NCI-H146 treated with DMSO at 0.1 percent for 48 hours (cell line): Measurements from ENCODE around the gene L3MBTL3.

ENCODE experiments used
- DNase-seq: peaks from one replicate; lab custom pipeline; 2025; ENCODE audit not compliant: unreplicated experiment; lab: John Stamatoyannopoulos, UW

The L3MBTL3 gene

DNA sequence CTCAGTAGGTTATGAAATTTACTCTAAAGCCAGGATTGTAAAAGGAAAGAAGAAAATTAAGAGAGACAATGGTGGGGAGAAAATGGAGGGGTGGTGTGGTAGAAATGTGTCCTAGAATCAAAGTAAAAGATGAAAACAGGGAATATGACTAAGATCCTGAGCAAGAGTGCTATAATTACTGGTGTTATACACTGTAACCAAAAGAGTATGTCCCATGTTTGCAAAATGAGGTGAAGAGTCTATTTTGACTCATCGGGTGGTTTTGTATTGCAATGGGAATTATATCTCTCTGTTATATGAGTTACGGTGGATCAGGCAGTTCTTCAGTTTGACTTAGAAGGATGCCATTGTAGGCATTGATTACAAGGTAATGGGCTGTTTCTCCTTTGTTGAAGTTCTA, 8.5 kb downstream of the L3MBTL3 start:
- DNase-seq = no peak

DNA sequence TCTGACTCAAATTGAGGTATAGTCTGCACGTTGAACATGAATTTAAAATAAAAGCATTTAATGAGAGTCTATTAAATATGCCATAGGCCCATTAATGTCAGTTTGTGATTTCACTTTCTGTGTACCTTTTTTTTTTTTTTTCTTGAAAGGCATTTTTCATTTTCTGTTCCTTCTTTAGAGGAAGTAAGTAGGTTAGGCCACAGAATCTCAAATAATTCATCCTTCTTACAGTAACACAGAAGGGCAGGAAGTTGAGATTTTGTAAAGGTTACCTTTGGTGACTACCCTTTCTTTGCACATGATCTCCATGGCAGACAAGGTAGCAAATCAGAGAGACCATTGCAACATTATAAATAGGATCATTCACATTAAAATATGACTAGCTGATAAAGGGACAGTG, 9.6 kb downstream of the L3MBTL3 start:
- DNase-seq = no peak

DNA sequence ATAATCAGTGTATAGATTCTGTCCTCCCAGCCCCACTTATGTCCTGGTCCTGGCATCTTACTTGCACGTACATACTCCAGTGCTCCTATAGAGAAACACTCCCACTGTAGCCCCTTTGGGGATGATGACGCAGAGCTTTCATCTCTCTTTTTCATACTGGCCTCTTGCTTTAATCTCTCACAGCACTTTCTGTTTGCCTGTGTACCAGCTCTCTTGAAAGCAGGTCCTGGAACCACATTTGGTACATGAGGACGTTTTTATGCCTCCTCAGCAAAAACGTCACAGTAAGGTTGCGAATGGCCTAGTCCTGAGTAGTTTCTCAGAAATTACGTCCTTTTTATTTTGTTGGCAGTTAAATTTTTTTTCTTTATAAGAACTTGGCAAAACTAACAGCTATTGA, 10.8 kb downstream of the L3MBTL3 start:
- no peak for DNase-seq

DNA sequence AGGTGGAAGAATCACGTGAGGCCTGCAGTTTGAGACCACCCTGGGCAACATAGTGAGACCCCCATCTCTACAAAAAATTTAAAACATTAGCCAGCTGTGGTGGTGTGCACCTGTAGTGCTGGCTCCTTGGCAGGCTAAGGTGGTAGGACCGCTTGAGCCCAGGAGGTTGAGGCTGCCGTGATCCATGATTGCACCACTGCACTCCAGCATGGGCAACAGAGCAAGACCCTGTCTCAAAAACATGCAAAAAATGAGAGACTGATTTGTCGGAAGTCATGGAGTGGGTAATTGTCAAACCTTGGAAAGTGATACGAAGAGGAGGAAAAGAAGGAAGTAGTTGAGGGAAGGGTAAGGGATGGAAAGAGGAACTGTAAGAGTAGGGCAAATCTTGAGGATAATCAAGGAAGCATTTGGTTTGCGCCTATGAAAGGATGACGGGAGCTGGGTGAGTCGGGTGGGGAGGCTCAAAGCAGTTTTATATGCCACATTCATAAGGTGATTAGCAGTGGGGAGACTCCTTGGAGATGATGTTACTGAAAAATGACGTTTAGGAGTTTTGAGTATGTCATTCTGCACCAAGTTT, 14.5 kb downstream of the L3MBTL3 start:
- no peak for DNase-seq

DNA sequence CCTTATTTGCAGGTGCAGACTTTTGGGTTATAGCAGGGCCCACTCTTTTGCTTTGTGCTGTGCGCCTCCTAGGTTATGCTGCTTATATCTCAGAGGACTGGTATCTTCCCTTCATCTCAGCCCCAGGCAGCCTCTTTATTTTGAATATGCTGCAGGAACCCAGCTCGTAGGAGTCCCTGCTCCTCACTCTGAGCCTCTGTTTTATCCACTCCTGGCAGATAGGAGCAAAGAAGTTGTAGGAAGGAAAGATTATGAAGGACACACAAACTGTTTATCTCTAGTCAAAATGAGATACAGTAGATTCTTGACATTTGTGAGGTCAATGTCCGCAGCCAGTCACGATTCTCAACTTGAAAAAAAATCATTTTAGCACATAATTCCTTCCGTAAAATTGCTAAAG, 15.6 kb downstream of the L3MBTL3 start:
- DNase-seq = no peak

DNA sequence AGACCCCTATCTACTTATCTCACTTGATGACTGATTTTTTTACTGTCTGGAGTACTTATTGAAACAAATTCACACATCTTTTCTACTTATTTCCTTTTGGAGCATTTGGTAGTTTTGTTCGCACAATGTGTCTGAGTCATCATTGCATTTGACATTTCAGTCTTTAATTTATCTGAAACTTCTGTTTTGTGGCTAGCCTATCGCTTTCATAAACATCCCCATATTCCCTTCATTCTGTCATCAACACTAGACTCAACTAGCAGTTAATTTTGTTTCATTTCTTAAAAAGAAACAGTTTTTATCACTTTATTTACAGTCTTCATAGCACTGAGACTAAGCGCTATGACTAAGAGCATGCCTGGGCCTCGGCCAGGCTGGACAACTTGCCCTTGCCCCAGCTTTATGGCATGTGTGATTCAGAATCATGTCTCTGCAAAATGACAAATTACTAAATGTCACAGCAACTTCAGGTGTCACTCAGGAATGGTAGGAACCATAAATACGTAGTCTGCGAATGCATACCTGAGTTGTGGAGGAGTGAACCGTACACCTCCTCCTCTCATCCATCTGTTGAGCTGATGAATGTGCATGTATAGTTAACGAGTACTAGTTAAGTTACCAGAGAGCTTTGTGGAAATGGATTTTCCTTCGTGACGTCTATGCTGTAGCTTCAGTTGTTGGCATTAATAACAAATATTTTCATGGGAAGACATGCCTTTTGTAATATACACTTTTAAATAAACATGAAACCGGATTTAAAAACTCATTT, 16.2 kb downstream of the L3MBTL3 start:
- no peak for DNase-seq

DNA sequence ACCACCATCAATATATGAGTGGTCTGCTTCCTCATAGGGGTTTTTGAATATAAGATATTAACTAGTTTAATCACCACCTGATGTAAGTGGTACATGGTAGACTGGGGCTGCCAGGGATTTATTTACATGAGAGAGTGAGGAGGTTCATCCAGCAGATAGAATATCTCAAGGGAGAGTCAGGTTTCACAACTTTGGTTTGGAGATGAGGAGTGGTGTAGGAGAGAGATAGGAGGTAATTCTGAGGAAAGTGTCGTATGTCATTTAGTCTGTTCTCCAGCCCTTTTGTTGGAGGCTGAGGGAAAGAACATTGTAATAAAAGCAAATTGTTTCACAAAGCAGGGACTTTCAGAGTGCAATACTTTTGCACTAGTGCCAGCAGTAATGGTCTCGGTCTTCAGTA, 16.8 kb downstream of the L3MBTL3 start:
- no peak for DNase-seq

DNA sequence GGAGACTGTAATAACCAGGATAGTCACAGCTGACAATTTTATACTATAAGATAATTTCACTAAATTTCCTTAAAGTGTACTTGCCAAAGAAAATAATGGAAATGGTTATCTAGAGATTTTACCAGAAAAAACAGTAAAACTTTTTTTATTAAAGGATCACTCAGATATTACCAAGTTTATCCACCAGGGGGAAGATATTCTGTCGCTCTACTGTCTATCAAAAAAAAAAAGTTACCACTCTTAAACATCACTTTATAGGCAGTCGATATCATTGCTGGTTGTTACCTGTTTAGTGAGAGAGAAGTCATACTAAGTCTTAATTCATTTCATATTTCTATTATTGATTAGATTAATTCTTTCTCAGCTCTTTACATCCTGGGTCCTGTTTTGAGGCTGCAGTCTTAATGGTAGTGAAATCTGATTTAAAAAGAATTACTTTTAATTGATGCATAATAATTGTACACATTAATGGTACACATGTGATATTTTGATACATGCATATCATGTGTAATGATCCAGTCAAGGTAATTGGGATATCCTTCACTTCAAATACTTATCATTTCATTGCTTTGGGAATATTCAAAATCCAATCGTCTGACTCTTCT, 18.9 kb downstream of the L3MBTL3 start:
- DNase-seq = peak; percentile 12

DNA sequence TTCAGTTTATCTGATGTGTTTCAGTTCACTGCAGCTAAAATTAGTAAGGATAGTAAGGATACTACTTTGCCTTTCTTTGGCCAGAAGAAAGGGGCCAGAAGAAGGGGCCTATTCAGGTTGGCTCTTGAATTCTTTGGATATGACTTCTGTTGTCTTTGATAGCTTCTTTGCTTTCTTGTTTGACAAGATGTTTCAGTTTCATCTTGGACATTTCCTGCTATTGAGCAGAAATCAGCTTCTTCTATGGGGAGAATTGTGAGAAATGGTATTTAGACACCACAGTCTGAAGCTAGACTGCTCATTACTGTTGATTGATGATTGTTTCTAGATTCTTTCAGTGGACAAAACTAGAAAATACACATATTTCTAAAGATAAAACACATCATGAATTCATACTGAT, 23.2 kb downstream of the L3MBTL3 start:
- DNase-seq = no peak

DNA sequence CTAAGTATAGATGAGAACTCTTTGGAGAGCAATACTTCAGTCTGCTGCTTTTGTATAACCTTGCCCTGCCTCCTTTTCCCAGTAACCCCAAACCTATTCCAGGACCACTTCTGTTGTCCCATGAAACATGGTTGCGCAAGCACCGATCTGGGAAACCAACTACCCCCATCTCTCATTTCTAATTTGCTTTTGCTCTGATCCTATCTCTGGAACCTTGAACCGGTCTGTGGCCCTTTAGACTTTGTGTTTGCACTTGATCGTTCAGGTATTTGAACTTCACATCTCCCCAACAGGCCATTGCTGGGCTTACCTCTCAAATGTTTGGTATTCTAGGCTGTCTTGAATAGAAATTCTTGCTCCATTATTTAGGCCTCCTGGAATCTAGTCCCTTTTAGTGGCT, 25.0 kb downstream of the L3MBTL3 start:
- no peak for DNase-seq

DNA sequence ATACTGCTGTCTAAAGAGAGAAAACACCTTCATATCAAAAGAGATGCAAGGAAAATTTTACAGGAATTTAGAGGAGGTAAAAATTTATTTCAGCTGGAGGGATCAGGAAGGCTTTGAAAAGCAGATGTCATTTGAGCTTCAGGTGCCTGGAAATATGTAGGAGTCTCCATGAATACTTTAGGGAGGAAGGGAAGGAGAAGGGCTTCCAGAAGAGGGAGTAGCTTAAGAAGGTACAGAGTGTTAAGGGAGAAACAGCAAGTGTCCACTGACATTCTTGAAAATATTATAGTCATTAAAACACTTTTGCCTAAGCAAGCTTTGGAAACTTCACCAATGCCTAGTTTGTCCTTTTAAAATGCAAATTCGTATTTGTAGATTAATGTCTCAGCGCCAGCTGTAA, 27.2 kb downstream of the L3MBTL3 start:
- no peak for DNase-seq

DNA sequence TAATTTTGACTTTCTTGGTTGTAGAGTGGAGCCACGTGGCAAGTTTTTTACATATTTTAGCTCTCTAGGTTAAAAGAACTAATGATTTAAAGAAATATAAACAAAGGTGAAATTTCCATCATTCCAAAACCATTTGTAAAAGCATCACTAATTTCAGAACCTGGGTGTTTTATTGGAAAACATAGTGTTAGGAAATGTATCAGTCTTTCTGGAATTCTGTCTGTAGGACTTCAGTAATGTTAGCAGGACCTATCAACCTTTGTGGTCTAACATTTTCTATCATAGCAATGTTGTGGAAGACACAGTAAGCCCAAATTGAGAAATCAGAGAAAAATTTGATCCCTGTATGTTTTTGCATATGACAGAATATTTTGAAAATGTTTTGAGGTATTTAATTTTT, 28.3 kb downstream of the L3MBTL3 start:
- no peak for DNase-seq

DNA sequence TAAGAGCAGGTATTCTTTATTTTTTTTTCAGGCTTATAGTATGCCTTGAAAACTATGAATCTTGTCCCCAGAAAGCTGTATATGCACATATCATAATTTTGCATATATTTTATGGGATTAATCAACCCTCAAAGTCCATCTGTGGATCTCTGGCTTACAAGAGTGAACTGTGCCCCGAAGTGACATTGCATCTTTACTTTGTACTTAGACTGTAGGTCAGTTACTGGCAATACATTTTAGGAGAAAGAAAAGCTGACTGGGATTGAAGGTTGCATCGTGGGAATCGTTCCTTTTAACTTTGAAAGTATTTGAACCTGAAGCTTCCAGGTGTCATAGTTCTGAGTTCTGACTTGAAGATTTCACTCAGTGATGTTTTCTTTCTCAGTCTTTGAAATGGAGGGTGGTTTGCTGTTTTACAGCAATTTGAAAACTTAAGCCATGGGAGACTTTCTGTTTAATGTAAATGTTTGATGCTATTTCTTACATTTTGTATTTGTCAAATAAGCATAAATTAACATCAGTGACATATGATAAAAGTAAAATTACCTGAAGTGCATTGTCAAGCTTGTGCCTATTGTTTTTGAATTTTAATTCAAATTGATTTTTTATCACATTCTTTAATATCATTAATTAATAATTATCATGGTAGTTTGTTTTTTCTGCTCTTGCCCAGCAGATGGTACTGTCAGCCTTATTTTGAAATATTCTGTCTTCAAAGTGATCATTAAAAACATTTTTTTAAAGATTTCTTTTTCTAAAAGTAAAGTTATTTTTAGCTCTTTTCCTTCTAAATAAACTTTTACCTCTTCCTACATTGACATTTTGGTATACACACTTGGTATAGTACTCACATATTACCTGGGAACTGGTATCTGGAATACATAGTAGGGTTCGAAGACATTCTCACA, 29.0 kb downstream of the L3MBTL3 start:
- DNase-seq = no peak

DNA sequence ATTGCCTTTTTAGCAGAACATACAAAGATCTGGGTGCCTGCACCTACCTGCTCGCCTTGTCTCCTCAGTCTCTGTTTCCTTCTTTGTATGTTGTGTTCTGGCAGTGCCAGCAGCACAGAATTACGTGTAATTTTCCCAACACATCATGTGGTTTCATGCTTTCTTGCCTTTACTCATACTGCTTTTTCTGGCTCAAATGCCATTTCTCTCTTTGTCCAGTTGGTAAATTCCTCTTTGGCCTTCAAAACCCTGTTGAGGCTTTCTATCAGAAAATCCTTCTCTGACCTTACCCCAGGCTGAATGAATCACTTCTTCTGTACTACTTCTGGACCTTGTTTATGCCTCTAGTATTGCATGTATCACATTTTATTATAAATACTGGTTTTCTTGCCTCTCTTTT, 31.8 kb downstream of the L3MBTL3 start:
- no peak for DNase-seq

DNA sequence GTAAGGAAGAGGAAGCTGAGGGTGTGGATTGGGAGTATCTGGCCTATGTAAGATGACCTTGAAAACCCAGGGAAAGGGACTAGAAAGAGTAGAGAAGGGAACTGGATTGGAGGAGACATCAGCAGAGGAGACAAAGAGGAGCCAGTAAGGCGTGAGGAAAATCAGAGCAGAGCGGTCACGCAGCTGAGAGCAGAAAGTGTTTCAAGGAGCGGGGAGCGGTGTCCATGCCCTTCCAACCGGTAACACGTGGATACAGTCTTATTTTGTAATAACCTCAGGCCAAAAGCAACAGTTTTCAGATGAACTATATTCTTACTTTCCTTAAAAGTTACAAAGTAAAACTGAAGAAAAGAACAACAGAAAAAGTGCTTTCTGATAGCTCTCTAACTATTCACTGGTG, 36.3 kb downstream of the L3MBTL3 start:
- no peak for DNase-seq

DNA sequence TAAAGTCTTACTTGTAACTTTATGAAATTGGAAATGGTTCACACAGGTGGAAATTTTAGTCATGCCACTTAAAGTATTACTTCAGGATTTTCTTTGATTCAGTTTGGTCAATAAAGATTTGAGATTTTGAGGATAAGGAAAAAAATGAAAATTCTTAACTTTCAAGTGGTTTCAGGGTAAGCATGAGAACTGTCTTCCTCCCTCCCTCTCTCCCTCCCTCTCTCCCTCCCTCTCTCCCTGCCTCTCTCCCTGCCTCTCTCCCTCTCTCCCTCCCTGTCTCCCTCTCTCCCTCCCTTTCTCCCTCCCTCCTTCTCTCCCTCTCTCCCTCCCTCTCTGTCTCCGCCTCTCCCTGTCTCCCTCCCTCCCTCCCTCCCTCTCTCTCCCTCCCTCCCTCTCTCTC, 36.9 kb downstream of the L3MBTL3 start:
- no peak for DNase-seq

DNA sequence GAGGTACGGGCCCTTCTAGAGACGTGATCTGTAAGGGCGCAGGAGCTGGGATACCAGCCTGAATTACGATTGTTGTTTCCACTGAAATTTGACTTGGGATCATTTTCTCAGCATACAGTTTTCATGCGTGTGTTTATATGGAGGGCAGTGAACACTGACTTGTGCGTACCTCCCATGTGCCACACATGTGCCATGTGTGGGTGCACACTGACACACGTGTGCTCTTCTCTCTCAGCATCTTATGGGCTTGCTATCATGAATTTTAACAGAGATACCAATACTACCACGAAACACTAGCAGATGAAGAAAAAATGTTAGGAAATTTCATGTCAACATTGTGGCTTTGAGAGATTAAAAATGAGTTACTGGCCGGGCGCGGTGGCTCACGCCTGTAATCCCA, 39.1 kb downstream of the L3MBTL3 start:
- no peak for DNase-seq

DNA sequence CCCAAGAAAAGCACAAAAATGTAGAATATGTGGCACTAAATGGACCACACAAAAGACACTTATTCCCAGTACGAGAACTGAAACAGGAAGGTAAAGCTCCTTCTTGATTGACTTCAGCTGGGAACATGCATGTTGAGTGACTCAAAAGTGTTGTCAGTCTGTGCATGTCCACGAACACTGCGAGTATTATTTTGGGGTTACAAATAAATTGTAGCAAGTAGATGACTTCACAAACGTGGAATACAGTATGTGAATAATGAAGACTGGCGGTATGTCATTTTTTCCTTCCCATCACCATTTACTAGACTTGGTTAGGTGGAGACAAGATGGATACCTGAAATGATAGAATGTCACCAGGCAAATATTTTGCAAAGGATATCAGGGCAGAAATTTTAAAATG, 45.4 kb downstream of the L3MBTL3 start:
- DNase-seq = no peak

DNA sequence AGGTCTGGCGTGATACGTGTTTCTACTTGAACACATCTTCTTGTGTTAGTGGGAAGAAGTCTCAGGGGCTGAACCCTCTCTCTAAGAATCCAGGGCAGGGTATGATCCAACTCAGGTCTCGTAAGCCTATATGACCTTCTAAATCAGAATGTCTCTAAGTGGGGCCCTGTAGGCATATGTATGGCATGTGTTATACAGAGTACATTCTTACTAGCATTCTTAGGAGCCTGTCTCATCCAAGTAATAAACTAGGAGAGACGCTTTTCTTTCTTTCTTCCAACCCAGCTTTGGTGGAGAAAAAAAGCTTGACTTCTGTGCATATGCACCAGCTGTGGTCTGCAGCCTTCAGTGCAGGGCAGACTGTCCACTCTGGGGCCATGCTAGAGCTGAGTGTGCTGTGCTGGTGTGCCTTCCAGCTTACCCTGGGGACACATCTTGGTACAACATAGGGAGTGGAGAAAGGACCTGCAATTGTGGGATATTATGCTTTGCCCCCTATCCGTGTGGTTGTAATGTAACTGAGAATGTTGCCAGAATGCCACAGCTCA, 47.3 kb downstream of the L3MBTL3 start:
- no peak for DNase-seq

DNA sequence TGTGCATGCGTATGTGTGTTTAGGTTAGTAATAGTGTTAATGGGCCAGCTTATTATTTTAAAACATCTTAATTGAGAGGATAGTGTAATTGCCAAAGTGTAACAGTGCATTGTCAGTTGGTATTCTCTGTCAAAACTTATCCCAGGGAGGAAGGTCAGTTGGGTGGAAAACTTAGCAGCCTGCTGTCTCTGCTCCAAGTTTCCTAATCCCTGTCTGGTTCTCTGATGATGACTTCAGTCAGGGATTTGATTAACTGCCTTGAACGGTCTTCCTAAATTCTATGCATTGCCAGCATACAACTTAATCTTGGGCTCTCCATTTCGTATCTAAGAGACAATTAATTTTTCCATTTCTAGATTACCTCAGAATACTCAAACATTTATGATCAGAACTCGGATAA, 51.1 kb downstream of the L3MBTL3 start:
- no peak for DNase-seq

DNA sequence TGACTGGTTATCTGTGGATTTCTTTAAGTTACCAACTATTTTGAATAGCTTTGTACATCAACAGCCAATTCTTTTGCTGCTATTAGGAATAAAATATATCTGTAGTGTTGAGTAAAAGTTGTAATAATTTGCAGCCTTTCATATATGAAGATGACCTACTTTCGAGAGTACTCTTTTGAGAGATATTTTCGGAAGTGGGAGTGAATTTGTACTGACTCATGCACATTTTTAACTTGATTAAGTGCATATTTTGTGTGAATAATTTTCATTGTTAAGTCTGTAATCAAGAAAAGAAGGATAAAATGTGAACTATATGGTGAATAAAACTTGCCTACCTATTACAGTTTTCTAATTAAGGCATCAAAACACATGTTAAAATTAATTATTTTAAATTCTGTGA, 51.9 kb downstream of the L3MBTL3 start:
- no peak for DNase-seq
